Inflammatory macrophage treated with lipopolysaccharide for 4 hours (primary cell): ENCODE results near the gene PDE6H.

Source experiments
- DNase-seq: peaks from one replicate; pipeline ENCODE4 v3.0.0-alpha.2; 2020

Gene PDE6H

DNA sequence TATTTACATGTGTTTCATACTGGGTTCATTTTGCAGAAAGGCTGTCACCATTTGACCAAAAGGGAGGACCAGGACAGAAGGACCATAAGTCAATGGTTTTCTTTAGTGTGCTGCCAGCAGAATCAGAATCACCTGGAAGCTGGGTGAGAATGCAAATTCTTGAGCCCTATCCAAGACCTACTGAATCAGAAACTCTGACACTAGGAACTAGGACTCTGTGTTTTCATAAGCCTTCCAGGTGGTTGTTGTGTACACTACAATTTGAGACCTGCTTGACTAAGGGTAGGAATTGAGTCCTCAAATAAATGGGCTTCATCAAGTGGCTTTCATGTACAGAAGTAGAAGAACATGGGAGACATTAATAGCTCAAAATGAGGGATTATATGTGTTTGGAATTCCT lies 32.2 kb downstream of the PDE6H start:
- DNase-seq: no peak

DNA sequence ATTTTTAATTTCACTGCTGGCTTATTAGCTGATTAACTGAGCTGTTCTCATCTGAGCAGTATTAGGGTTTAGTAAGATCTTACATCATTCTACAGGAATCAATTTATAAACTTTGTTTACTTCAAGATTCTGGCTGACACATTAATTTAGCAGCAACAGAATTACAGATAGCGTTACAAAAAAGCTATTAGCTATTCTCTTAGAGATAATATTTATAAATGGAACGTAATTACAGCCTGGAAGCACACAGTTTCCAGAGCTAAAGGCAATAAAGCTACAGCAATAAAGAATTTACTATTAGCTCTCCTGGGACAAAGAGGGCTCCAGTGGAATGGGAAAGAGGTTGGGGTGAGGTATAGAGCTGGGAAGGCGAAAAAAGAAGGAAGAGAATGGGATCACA lies 34.7 kb downstream of the PDE6H start:
- DNase-seq: no peak

DNA sequence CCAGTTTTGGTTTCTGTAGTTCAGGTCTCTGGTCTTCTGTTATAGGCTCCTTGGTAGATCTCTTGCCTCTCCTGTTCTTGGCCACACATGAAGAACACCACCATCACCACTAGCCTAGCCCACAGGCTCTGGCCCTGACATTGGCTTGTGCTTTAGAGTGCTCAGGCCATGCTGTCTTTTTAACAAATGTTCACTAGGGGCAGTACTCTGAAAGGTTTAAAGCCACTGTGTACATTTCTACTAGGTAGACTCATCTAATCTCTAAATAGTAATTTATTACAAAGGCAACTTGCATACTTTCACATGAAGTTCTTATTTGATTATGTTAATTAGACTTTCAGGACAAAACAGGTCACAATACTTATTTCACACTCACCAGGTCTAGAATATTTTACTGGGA lies 38.3 kb downstream of the PDE6H start:
- no peak for DNase-seq

DNA sequence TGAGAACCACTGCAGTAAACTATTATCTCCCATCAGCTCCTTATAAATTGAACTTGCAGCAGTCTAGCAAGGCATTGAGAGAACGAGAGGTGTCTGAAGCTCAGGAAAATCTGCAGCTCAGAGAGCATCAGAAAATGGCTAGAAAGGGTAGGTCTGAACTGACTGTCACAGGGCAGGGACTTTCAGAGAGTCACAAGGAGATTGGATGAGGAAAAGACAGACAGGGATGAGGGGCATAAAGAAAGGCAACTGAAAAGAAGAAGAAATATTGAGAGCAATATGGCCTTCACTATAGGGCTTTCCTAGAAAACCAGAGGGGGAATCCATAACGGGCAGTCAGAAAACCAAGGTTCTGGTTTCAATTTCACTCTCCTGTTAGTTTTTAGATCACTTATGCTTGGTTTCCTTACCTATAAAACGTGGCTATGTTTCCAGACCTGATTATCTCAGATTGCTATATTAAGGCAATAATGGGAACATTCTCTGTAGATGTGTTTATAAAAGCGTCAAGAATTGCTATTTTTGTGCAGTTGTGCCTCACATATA lies 40.9 kb downstream of the PDE6H start:
- DNase-seq: peak; percentile 30

DNA sequence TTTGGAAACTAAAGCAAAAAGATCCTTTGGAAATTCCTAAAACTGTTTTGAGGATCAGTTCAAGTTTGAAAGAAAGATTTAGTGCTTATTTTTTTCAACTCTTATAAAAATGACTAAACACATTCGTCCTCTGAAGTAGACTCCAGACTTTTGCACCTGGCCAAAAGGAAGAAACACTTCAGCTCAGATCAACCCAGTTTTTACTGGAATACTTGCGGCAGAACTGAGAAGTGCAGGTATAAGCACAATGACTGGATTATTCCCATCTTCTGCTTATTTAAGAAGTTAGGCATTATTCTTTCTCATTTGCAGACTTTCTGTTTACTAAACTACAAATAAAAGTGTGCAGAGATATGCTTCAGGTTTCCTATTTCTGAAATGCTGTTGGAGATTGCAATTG lies 41.9 kb downstream of the PDE6H start:
- no peak for DNase-seq

DNA sequence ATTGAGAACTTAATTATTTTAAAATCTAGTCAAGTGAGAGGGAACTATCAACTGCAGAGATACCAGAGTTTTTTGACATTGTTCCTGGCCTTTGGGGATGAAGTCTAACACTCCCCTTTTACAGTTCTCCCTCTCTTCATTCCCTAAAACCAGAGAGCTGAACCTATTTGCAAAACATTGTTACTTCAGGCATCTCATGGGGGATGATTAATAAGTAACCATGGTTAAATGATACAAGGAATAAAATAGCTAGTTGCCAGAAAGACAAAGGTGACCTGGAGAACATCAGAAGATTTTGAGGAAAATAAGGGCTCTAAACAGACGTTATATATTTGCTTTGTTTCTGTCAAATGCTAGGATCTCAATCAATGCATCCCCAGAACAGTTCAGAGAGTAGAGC lies 42.3 kb downstream of the PDE6H start:
- DNase-seq: no peak

DNA sequence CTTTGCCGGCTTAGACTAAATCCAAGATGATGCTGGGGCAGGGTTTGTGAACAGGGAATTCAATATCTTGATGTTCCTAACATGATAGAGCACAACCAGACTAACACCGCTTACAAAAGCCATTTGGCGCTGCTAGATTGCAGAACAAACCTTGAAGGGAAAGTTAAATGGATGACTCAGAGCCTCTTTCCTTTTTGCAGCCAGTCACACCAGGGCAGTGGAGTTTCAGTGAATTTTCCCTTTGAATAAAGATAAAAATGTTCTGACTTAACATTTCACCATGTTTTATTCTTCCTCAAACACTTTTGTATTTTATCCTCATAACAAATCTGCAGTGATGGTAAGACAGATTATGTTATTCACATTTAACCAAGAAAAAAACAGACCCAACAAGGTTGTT lies 47.3 kb downstream of the PDE6H start:
- DNase-seq: peak; percentile 23
